Heart left ventricle (tissue), 16 donors: ENCODE measurements around the gene GADD45B. TPM values are rescaled to one million over a fixed set of nuclear protein-coding genes. Genes with fewer than 3 reads are reported as not detected.
"Not testable (repeated sequence)": the region's sequence is repeated elsewhere in the genome, so short reads cannot be mapped to it uniquely, and the experiment has no call there.

Experiments used
- ATAC-seq, 4 donors: fragments of 200-7000 bp; cut with Tn5 transposase; one replicate each; pipeline ENCODE4 v1.9.1; 2020 to 2022; ENCODE audit warnings: moderate library complexity in 4 of 4, mild to moderate bottlenecking in 3 of 4, moderate number of reproducible peaks in 1 of 4
- DNase-seq, 5 donors: peaks; one replicate each; pipeline ENCODE4 v3.0.0-alpha.2; 2020
- H3K27ac ChIP-seq, 12 donors: fragments of 200-600 bp; sonication (generic) in 4 of 12; one replicate each; pipeline versions ENCODE4 v1.5.0 to v1.8.0; 2016 to 2022; ENCODE audit warnings: mild to moderate bottlenecking in 2 of 12
- H3K27me3 ChIP-seq, 9 donors: fragments of 200-600 bp; sonication (generic) in 2 of 9; one replicate each; pipeline versions ENCODE4 v1.5.1 to v1.8.0; 2016 to 2022; ENCODE audit warnings: mild to moderate bottlenecking in 3 of 9
- H3K36me3 ChIP-seq, 9 donors: fragments of 200-600 bp; sonication (generic) in 2 of 9; one replicate each; pipeline versions ENCODE4 v1.5.0 to v1.8.0; 2018 to 2022; ENCODE audit warnings: mild to moderate bottlenecking in 2 of 9
- H3K4me1 ChIP-seq, 12 donors: fragments of 200-600 bp; sonication (generic) in 4 of 12; one replicate each; pipeline versions ENCODE4 v1.5.0 to v1.8.0; 2016 to 2022; ENCODE audit warnings: mild to moderate bottlenecking in 3 of 12
- H3K4me3 ChIP-seq, 12 donors: fragments of 200-600 bp; sonication (generic) in 4 of 12; one replicate each; pipeline versions ENCODE4 v1.5.0 to v1.8.0; 2017 to 2022; ENCODE audit warnings: mild to moderate bottlenecking in 9 of 12, moderate library complexity in 4 of 12
- H3K9me3 ChIP-seq, 12 donors: fragments of 200-600 bp; sonication (generic) in 4 of 12; one replicate each; pipeline versions ENCODE4 v1.5.0 to v1.8.0; 2016 to 2022; ENCODE audit warnings: mild to moderate bottlenecking in 1 of 12
- CTCF ChIP-seq, 12 donors: fragments of 200-600 bp; sonication (generic) in 4 of 12; IDR thresholded peaks; one replicate each; pipeline versions ENCODE4 v1.5.0 to v1.8.0; 2018 to 2022; ENCODE audit warnings: antibody characterized with exemption in 12 of 12, mild to moderate bottlenecking in 5 of 12
- POLR2A ChIP-seq, 2 donors: fragments of 450-650 bp; IDR thresholded peaks; one replicate each; pipeline ENCODE4 v1.6.1; 2017; ENCODE audit warnings: antibody characterized with exemption in 2 of 2, mild to moderate bottlenecking in 2 of 2, moderate library complexity in 2 of 2
- WGBS, 4 donors: extraction: QIAGEN DNeasy Blood & Tissue Kit in 2 of 4; methylation state at CpG; one replicate each; pipeline versions ENCODE4 v1.1.5 to v1.1.7; 2013 to 2018; 5-methylcytosine and 5-hydroxymethylcytosine counted together
- intact Hi-C, 10 donors: fragments of 100-400 bp; cut with DNase I; formaldehyde crosslinking; loops; one replicate each; pipeline versions ENCODE4 v1.11.1 to v1.14.2; 2022
- polyA plus RNA-seq, 2 donors: library from polyadenylated mRNA; stranded (reverse); fragments of 200-250 nt; gene quantifications; one replicate each; pipeline ENCODE4 v1.2.3, GENCODE V29; 2013
- total RNA-seq, 9 donors: library from RNA; depleted of rRNA in 2 of 9; stranded (reverse); fragments of >200 nt in 2 of 9; fragmentation: NEBNext Ultra II Directional in 3 of 9; extraction: Animal tissue kit (Norgen Biotek cat#: 25700) in 3 of 9; gene quantifications; one replicate each; pipeline versions ENCODE4 v1.1.0 to v1.2.4, GENCODE V29; 2016 to 2023
- donor health status: ischemic (EF 13 %, LVEDD 7.1; RV severe dilation, severe dysfunction).
- donor health status: healthy with polysubstance abuse.
- donor health status: DM: no; HTN: yes; CAD: no.
- donor health status: DM: no; HTN: no; CAD: no.
- donor health status: ischemic (EF 25% LVEDD 6.9; RV normal size, moderate dysfunction).
- donor health status: ischemic (EF 25% LVEDD 5.7; RV mildly dilated, moderate dysfunction).
- donor health status: healthy.
- donor health status: DM: yes; HTN: yes; CAD: no.
- donor health status: ischemic (EF 35%, LVEDD 5.7; RV mildly dilated, moderate dysfunction).
- donor health status: nonischemic (EF 11% LVEDD 7.7; RV severe dilation, severe dysfunction).
- donor health status: DM: yes; HTN: yes; CAD: no.
- donor health status: PGD.
- donor health status: ischemic (EF 29% LVEDD 5.4; RV normal size, mild dysfunction).
- donor health status: nonischemic (EF 23%, LVEDD 6.1; RV moderate dilation, normal function).

GADD45B gene
- total and polyA plus RNA-seq, 11 donors, result 20.3 to 155 (median 47.3) TPM

- no peak for DNase-seq
Measured at GRCh38 chr19:2491130-2491801, 15.3 kb downstream of the GADD45B start.

GRCh38 chr19:2492870-2493269 lies 16.9 kb downstream of the GADD45B start:
- no peaks in the 10 kb centered on the region for H3K36me3 ChIP-seq
- ATAC-seq (no peak), DNase-seq (no peak)
- peaks cover 0 to 41% (median 0%) of the 10 kb centered on the region in 9 donors for H3K27me3 ChIP-seq
- no peak overlapping the region for H3K27ac ChIP-seq
- H3K4me3 ChIP-seq, result no peak overlapping the region
- peaks cover 5 to 64% (median 36%) of the 10 kb centered on the region in 12 donors for H3K4me1 ChIP-seq
- no peaks in the 10 kb centered on the region for H3K9me3 ChIP-seq
- TF ChIP-seq CTCF (IDR thresholded peaks at IDR 0.05) (no peak), POLR2A (IDR thresholded peaks at IDR 0.05) (no peak)
- 69 to 80% (median 71%) methylated on average over 8 of the region's 8 CpGs for WGBS, 4 donors
- intact Hi-C loops, result loop anchor here in 4 of 10 donors (5.0 kb wide), 2 partner anchors 49 to 84 kb away; no protein-coding TSS in a partner anchor

More at GRCh38 chr19:2491130-2491801, 15.3 kb downstream of the GADD45B start:
- H3K27me3 ChIP-seq, result peaks cover 0 to 41% (median 0%) of the 10 kb centered on the region in 9 donors
- TF ChIP-seq POLR2A (IDR thresholded peaks at IDR 0.05), result no peak
- TF ChIP-seq CTCF (IDR thresholded peaks at IDR 0.05), result no peak
- ATAC-seq, result no peak
- WGBS, 4 donors, result 62 to 65% (median 62%) methylated on average over 12 to 23 of the region's 23 CpGs
- no peak overlapping the region for H3K4me3 ChIP-seq
- intact Hi-C loops, result loop anchor here in 4 of 10 donors (5.0 kb wide), 2 partner anchors 51 to 86 kb away; no protein-coding TSS in a partner anchor
- H3K27ac ChIP-seq, result no peak overlapping the region
- no peaks in the 10 kb centered on the region for H3K36me3 ChIP-seq
- no peaks in the 10 kb centered on the region for H3K9me3 ChIP-seq
- H3K4me1 ChIP-seq, result peaks cover 5 to 62% (median 33%) of the 10 kb centered on the region in 12 donors

GRCh38 chr19:2493448-2493847 lies 17.5 kb downstream of the GADD45B start:
- not testable (repeated sequence) for H3K4me3 ChIP-seq

GRCh38 chr19:2494084-2494446 lies 18.1 kb downstream of the GADD45B start:
- ATAC-seq (peak in 1 of 4 donors; percentile 2), DNase-seq (peak in 1 of 5 donors; percentile 51)
- Histone ChIP-seq H3K4me1 (peaks cover 2 to 52% (median 26%) of the 10 kb centered on the region in 12 donors), H3K36me3 (no peaks in the 10 kb centered on the region), H3K27me3 (peaks cover 0 to 31% (median 0%) of the 10 kb centered on the region in 9 donors), H3K4me3 (peak overlapping the region in 10 of 12 donors; percentile 39 to 76 (median 68)), H3K9me3 (no peaks in the 10 kb centered on the region), H3K27ac (peak overlapping the region in 8 of 12 donors; percentile 47 to 98 (median 94))
- TF ChIP-seq POLR2A (IDR thresholded peaks at IDR 0.05) (no peak), CTCF (IDR thresholded peaks at IDR 0.05) (no peak)
- intact Hi-C loops, result loop anchor here in 5 of 10 donors (2.0 to 5.0 kb wide), 5 partner anchors 15 to 83 kb away; partner anchors contain the start of gene GADD45B (in 2 of the 5)
- 41 to 49% (median 44%) methylated on average over 17 to 21 of the region's 21 CpGs for WGBS, 4 donors

More at GRCh38 chr19:2493448-2493847, 17.5 kb downstream of the GADD45B start:
- H3K27me3 ChIP-seq, result peaks cover 0 to 37% (median 0%) of the 10 kb centered on the region in 9 donors
- not testable (repeated sequence) for H3K36me3 ChIP-seq, H3K9me3 ChIP-seq, DNase-seq, ATAC-seq
- intact Hi-C loops, result loop anchor here in 4 of 10 donors (5.0 kb wide), 2 partner anchors 49 to 84 kb away; no protein-coding TSS in a partner anchor
- WGBS, 4 donors, result 81 to 86% (median 83%) methylated on average over 14 of the region's 14 CpGs
- H3K27ac ChIP-seq, result peak overlapping the region in 1 of 12 donors; percentile 98
- peaks cover 5 to 58% (median 31%) of the 10 kb centered on the region in 12 donors for H3K4me1 ChIP-seq
